Measurements from ENCODE around the gene XAGE5.
"Not testable (repeated sequence)": the region's sequence is repeated elsewhere in the genome, so short reads cannot be mapped to it uniquely, and the experiment has no call there.

XAGE5 gene, protein sequence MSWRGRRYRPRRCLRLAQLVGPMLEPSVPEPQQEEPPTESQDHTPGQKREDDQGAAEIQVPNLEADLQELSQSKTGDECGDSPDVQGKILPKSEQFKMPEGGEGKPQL

DNA sequence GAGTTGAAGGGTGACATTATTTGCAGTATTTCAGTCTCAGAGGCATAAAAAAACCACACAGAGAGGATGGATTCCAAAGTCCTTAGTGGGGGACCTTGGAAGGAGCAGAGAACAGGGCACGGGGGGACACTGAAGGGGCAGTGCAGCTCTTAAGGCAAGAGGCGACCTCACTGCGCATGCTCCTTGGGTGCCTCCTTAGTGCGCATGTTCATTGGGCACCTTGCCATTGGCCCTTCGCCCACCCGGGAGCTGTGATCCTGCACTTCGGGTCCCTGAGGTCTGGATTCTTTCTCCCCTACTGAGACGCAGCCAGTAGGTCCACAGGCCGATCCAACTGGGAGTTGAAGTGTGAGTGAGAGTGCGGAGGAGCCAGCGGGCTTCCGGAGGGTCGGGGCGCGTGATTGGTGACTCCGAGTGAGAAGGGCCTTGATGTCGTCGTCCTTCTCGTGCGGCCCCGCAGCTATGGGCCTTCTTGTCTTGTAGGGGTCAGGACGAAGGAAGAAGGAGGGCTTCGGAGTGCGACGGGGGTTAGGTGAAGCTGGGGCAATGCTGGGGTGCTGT, at the start of gene XAGE5:
TSS of gene XAGE5 (plus strand) at position 223 of the 561 bp plus-strand sequence. CDS start 1,280 bp downstream, outside the sequence.
- DNase-seq = no peak

DNA sequence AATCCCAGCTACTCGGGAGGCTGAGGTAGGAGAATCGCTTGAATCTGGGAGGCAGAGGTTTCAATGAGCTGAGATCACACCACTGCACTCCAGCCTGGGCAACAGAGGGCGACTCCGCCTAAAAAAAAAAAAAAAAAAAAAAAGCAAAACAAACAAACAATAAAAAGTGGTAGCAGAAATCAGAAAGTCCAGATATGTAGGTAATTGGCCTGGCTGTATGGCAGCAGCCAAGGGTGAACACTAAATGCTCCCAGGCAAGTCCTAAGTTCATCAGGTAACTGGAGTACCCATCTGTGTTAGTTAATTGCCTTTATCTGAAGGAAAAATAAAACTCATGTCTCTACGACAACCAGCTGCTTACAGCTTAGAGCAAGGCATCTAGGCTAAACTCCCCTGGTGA, 45.1 kb upstream of the XAGE5 start:
- DNase-seq = not testable (repeated sequence)

DNA sequence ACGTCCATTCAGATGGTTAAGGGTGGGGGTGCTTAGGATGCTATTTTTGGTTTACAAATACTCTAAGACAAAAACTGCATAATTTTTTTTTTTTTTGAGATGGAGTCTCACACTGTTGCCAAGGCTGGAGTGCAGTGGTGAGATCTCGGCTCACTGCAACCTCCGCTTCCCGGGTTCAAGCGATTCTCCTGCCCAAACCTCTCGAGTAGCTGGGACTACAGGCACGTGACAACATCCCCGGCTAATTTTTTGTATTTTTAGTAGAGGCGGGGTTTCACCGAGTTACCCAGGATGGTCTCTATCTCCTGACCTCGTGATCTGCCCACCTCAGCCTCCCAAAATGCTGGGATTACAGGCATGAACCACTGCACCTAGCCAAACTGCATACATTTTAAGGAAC, 37.6 kb upstream of the XAGE5 start:
- DNase-seq = not testable (repeated sequence)

DNA sequence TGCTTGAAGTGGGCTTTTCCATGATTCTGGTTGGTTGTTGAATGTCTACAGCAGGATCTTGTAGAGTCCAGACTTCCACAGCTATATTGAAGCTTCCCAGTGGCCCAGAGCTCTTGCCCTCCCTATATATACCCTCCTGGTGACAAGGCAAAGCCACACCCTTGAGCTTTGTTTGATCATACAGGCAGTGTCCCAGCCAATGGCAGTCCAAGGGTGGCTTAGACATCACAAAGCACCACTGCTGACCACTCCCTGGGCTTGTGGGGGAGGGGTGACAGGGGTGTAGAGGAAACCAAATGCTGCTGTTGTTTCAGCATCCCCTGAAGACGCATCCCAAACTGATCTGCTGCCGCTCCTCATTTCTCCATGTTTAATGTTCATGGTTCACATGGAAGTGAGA, 13.8 kb upstream of the XAGE5 start, which contains the start of gene SPANXN5:
TSS of gene SPANXN5 (minus strand) at position 101 of the 400 bp plus-strand sequence. CDS start at position 22, 79 bp downstream.
- DNase-seq = not testable (repeated sequence)

DNA sequence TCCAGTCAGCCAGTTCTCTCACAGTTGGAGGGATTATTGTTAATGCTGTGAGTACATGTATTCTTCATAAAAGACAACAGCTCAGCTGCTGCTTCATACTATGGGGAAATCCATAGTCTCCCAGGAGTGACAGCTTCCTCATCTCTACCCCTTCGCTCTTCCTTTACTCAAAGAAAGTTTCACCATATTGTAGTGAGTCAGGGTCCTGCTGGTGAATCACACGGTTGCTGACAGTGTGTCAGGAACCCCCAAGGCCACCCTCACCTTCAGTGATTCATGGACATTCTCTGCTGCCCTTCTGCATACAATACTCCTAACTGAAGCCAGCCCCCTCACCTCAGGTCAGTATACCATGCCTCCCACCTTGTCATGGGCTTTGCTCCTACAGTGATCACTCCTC, 6.2 kb upstream of the XAGE5 start:
- DNase-seq = not testable (repeated sequence)

DNA sequence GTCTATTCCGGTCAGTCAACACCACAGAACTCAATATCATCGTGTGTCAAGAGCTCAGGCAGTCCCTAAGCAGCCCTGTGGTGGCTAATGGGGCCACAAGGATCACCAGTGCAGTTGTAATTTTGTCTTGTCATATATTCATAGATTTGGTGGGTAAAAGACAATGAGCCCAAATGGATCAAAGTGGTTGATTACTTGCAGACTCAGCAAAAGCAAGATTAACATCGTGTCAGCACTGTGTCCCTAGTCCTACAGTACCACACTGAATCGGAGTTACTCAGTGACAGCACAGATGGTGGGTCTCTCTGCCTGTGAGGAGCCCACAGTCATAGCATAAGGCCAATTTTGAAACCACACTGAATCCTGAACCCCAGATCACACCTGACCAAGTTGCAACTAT, 8.7 kb downstream of the XAGE5 start:
- no peak for DNase-seq

DNA sequence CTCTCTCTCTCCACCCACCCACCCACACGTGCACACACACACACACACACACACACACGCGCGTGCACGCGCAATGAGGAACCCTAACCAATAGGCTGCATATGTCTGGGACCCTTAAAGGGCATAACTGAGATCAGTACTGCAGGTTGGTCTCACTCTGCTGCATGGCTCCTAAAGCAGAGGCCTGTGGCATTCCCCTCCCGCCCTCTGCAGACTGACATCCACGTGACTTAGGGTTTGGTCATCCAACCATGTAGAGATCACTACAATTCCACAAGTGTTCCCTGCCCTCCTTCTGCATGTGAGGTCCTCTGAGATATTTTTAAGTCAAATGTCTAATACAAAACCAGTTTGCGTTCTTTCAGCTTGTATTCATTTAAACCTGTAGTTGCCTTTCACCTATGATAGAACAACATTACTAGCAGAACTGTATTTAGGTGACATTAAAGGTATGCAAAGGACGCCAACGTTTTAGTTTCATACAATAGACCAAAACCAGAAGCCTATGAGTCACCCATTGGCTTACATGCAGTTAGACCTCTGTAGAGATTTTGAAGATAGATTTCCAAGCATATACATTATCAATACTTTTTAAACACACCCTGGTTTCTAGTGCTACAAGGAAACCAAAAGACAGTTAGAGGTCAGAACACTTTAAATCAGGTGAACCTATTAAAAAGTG, 10.1 kb downstream of the XAGE5 start:
- DNase-seq = no peak

DNA sequence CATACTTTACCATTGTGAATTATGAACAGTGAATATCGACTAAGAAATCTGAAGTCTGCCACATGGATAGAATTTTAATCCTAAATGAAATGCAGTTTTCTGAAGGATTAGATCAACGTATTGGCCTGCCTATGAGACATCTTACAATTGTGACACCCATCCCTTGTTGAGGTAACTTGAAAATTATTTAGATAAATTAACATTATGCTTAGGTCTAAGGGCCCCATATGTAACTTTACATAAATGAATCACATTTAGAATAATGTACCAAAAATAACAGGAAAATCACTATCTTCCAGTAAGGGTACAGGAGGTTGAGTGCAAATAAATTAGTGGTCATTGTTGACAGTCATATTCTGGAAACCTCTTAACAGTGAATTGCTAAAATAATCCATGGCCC, 13.5 kb downstream of the XAGE5 start:
- DNase-seq = no peak

DNA sequence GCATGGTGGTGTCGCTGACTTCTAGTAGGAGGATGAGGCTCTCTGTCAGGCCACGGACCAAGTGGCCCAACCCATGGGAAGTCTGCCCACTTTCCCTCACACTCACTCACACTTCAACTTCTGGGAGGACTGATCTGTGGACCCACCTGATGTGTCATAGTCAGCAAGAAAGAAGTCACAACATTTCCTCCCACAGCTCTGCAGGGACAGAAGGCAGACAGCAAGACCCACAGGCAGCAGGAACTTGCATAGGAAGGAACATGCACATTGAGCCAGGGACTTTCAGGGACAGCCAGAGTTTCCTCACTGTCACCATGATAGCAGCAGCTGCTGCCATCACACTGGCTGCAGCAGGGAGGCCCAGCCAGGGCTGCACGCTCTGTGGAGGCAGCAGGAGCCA, 19.5 kb downstream of the XAGE5 start:
- DNase-seq = no peak

DNA sequence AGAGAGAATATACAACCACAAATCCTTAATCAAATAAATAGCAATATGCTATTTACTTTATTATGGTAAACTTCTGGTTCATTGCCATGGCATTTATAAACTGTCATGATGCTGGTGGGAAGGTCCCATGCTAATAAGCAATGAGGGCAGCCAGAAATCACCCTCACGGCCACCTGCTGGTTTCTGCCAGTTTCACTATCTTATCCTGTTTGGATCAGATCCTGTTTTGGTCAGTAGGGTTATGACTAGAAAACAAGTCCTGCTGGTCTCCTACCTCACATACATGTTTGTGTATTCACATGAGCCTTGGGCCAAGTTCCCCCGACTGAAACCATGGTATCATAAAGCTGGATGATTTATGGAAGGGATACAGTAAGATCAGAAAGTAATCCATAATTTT, 28.1 kb downstream of the XAGE5 start:
- no peak for DNase-seq

DNA sequence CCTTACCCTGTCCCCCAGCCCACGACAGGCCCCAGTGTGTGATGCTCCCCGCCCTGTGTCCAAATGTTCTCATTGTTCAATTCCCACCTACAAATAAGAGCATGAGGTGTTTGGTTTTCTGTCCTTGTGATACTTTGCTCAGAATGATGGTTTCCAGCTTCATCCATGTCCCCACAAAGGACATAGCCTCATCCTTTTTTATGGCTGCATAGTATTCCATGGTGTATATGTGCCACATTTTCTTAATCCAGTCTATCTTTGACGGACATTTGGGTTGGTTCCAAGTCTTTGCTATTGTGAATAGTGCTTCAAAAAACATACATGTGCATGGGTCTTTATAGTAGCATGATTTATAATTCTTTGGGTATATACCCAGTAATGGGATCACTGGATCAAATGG, 32.5 kb downstream of the XAGE5 start:
- not testable (repeated sequence) for DNase-seq

DNA sequence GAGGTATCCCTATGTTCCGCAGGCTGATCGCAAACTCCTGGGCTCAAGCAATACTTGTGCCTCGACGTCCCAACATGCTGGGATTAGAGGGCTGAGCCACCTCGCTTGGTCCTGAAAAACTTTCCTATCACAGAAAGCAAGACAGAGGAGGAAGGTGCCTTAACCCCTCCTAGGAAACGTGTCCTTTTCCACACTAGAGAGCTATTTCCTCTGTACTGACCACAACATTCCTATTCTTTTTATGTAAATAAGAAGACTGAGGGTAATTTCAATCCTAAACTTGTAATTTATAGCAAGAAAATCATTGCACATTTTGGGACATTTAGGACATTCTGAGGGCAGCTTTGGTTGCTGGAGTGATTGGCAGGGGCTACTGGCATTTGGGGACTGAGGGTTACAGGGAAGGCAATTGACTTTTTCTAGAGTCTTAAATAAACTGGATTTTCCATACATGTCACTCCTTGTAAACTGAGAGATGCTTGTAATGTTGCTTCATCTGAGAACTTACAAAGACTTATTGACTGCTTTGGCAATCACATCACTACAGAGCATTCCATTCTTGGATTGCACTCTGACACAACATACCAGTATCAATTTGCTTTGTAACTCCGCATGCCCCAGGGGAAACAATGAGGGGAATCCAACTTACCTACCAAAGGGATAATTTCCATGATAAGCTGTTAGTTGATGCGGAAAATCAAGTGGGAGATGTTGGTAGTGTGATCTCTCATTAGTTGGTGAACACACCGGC, 41.2 kb downstream of the XAGE5 start:
- no peak for DNase-seq

DNA sequence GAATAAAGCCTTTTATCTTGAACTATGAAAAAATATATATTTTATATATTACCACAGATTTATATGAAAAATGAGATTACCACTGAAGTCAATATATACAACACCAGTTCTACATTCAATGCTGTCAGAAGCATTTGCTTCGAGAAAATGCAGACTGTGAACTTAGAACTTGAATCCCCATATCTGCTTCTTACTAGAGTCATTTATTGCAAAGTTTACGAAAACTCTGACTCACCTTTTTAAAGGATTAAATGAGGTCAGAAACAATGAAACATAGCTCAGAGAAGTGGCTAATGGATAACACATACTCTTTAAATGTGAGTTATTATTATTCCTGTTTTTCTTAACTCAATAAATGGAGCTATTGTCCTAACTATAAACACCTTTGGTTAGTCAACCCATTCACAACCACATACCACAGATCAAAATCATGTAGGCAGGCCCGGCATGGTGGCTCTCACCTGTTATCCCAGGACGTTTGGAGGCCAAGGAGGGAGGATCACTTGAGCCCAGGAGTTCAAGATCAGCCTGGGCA, 46.0 kb downstream of the XAGE5 start:
- not testable (repeated sequence) for DNase-seq

DNA sequence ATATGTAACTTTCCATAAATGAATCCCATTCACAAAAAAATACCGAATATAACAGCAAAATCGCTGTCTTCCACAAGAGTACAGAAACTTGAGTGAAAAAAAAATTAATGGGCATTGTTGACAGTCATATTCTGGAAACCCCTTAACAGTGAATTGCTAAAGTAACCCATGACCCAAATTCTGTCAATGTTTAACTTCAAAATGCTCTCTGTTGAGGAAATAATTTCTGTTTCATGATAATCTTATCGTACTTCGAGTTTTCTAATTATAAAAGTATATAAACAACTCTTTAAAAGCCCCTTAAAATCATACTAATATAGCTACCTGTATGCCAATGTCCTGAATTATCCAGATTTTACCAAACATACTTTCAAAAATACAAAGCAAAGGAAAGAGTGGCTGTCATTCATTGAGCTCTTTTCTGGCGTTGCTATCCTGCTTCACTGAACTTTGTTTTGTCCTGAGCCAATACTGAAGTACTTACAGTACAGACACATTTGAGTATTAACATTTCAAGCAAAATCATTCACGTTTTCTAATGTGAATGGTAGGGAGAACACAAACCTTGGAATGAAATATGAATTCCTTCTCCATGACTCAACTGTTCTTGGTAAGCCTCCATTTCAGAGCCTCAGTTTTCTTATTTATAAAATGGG, 54.4 kb downstream of the XAGE5 start:
- no peak for DNase-seq

All from midbrain (tissue), 1 donor.